K562 (cell line): ENCODE data around the gene HPCAL1.
A peak's percentile ranks its signal among the peaks of the same experiment; 100 is the strongest.

Experiments
- TF ChIP-seq, protein P1 (sequence below), 3 experiments: IDR thresholded peaks in 2 of 3; conservative IDR thresholded peaks in 1 of 3; 2 replicates each; pipeline ENCODE4 v1.5.1; 2011 to 2012; ENCODE audit warnings: low read length in 3 of 3, mild to moderate bottlenecking in 3 of 3, control low read depth in 2 of 3, improper control_type of control experiment in 1 of 3, inconsistent platforms in 1 of 3, low read depth in 1 of 3, mixed read lengths in 1 of 3, moderate library complexity in 1 of 3; ENCODE audit not compliant: insufficient read depth in 2 of 3
- TF ChIP-seq, protein P2 (sequence below): IDR thresholded peaks from 3 replicates; pipeline ENCODE4 v1.6.1; 2011; ENCODE audit warnings: borderline replicate concordance, mild to moderate bottlenecking; ENCODE audit not compliant: insufficient read length, insufficient read depth

DNA sequence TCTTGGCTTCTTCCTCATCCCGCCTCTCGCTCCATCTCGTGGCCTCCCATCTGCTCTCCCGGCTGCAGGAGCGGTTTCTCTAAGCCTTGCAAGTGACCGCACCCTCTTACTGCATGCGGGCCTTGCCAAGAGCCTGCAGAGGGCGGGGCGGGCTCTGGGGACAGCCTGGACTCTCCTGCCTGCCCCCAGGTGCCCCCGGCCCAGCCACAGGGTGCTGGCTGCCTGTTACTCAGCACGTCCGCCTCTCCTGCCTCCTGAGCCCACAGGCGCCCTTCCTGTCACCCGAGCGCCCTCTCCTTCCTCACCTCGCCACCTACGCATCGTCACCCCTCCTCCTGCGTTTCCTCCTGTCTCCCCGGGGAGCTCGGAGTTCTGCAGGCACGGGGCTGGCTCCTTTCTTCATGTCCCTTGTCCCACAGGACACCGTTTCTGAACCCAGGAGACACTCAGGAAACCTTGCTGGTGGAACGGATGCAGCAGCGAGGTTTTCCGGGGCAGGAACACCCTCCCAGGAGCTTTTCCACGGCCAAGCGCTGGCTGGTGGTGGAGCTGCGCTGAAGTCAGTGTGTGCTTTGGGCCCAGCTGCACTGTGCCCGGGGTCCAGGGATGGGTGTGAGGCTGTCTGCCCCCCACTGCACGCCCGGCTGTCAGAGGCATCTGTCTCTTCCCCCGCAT is 28.5 kb downstream of the HPCAL1 start:
- TF ChIP-seq, protein P1, sequence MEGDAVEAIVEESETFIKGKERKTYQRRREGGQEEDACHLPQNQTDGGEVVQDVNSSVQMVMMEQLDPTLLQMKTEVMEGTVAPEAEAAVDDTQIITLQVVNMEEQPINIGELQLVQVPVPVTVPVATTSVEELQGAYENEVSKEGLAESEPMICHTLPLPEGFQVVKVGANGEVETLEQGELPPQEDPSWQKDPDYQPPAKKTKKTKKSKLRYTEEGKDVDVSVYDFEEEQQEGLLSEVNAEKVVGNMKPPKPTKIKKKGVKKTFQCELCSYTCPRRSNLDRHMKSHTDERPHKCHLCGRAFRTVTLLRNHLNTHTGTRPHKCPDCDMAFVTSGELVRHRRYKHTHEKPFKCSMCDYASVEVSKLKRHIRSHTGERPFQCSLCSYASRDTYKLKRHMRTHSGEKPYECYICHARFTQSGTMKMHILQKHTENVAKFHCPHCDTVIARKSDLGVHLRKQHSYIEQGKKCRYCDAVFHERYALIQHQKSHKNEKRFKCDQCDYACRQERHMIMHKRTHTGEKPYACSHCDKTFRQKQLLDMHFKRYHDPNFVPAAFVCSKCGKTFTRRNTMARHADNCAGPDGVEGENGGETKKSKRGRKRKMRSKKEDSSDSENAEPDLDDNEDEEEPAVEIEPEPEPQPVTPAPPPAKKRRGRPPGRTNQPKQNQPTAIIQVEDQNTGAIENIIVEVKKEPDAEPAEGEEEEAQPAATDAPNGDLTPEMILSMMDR (IDR thresholded peaks at IDR 0.05 in 2 of 3, conservative IDR thresholded peaks at IDR 0.05 in 1 of 3; ENCODE audit: insufficient read depth in 2 of 3, low read depth in 1 of 3, low read length in 3 of 3) = peak in 1 of 3 experiments; percentile 28; a peak in 2 of 6 replicates
- TF ChIP-seq, protein P2, sequence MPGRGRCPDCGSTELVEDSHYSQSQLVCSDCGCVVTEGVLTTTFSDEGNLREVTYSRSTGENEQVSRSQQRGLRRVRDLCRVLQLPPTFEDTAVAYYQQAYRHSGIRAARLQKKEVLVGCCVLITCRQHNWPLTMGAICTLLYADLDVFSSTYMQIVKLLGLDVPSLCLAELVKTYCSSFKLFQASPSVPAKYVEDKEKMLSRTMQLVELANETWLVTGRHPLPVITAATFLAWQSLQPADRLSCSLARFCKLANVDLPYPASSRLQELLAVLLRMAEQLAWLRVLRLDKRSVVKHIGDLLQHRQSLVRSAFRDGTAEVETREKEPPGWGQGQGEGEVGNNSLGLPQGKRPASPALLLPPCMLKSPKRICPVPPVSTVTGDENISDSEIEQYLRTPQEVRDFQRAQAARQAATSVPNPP = no peak
